ENCODE results near the gene C9orf72. TPM values are rescaled to one million over a fixed set of nuclear protein-coding genes. Genes with fewer than 3 reads are reported as not detected.

The C9orf72 gene
- total RNA-seq, 1 donor from 2014 or later: 23.2 TPM

Other genes with a start within 250 kb of the C9orf72 start
- not detected for gene IFNK, start 49.2 kb downstream of the C9orf72 start, total RNA-seq
- gene MOB3B, start 43.7 kb downstream of the C9orf72 start, total RNA-seq: 14.9 TPM